AG04449 (cell line): ENCODE measurements around the gene CATSPER2.
"Not testable (repeated sequence)": the region's sequence is repeated elsewhere in the genome, so short reads cannot be mapped to it uniquely, and the experiment has no call there.

Experiments
- CTCF ChIA-PET: fragments of 350-600 bp; formaldehyde crosslinking; extraction: SDS; loops from one replicate; lab custom pipeline; 2021; ENCODE audit warnings: antibody characterized with exemption; lab: Yijun Ruan, JAX
- POLR2A ChIA-PET: fragments of 400-600, 350-600 bp; formaldehyde crosslinking; extraction: SDS; loops from one replicate; lab custom pipeline; 2020; ENCODE audit warnings: antibody characterized with exemption, inconsistent platforms; lab: Yijun Ruan, JAX
- DNase-seq: peaks from one replicate; pipeline ENCODE4 v3.0.0-alpha.2; 2010; ENCODE audit warnings: low read depth, low spot score
- H3K4me3 ChIP-seq: 2 replicates; pipeline ENCODE4 v1.5.1; 2011; ENCODE audit warnings: low read depth, mild to moderate bottlenecking, control low read depth, low read length
- CTCF ChIP-seq: IDR thresholded peaks from one replicate; pipeline ENCODE4 v1.5.1; 2011; ENCODE audit warnings: mild to moderate bottlenecking, moderate library complexity, low read length, control low read depth, inconsistent platforms; ENCODE audit not compliant: insufficient read depth; ENCODE audit errors: missing control alignments

Gene CATSPER2

GRCh38 chr15:43648649-43649429, at the start of gene CATSPER2:
TSS of gene CATSPER2 (minus strand) at chr15:43648844. CDS start at chr15:43648061, 783 bp downstream.
- no peak for DNase-seq
- H3K4me3 ChIP-seq: no peak within 1 kb of the TSS
- ChIA-PET CTCF (no interaction called here), POLR2A (no interaction called here)
- TF ChIP-seq CTCF: no peak

GRCh38 chr15:43693148-43694022, 44.7 kb upstream of the CATSPER2 start, which contains the start of gene CKMT1A:
TSS of gene CKMT1A (plus strand) at chr15:43693859. CDS start at chr15:43694051, 192 bp downstream.
- CTCF ChIA-PET, DNase-seq, POLR2A ChIA-PET, H3K4me3 ChIP-seq: not testable (repeated sequence)

GRCh38 chr15:43692679-43693078, 44.0 kb upstream of the CATSPER2 start:
- CTCF ChIA-PET, POLR2A ChIA-PET, H3K4me3 ChIP-seq, DNase-seq: not testable (repeated sequence)

- DNase-seq, POLR2A ChIA-PET, CTCF ChIA-PET, H3K4me3 ChIP-seq: not testable (repeated sequence)
Measured at GRCh38 chr15:43689604-43690301, 41.1 kb upstream of the CATSPER2 start.

GRCh38 chr15:43674175-43674574, 25.5 kb upstream of the CATSPER2 start:
- H3K4me3 ChIP-seq, CTCF ChIA-PET, DNase-seq, POLR2A ChIA-PET: not testable (repeated sequence)

- H3K4me3 ChIP-seq, CTCF ChIA-PET, POLR2A ChIA-PET, DNase-seq: not testable (repeated sequence)
Measured at GRCh38 chr15:43666177-43666576, 17.5 kb upstream of the CATSPER2 start.

- DNase-seq, POLR2A ChIA-PET, H3K4me3 ChIP-seq, CTCF ChIA-PET: not testable (repeated sequence)
Measured at GRCh38 chr15:43663333-43663732, 14.7 kb upstream of the CATSPER2 start.

- CTCF ChIA-PET, POLR2A ChIA-PET, DNase-seq, H3K4me3 ChIP-seq: not testable (repeated sequence)
Measured at GRCh38 chr15:43662293-43662692, 13.6 kb upstream of the CATSPER2 start.

GRCh38 chr15:43659727-43660126, 11.1 kb upstream of the CATSPER2 start:
- POLR2A ChIA-PET, H3K4me3 ChIP-seq, DNase-seq, CTCF ChIA-PET: not testable (repeated sequence)

- CTCF ChIA-PET, DNase-seq, H3K4me3 ChIP-seq, POLR2A ChIA-PET: not testable (repeated sequence)
Measured at GRCh38 chr15:43649430-43649926, 834 bp upstream of the CATSPER2 start.

- H3K4me3 ChIP-seq, DNase-seq, POLR2A ChIA-PET, CTCF ChIA-PET: not testable (repeated sequence)
Measured at GRCh38 chr15:43638464-43639204, 10.0 kb downstream of the CATSPER2 start.

- POLR2A ChIA-PET, CTCF ChIA-PET, H3K4me3 ChIP-seq, DNase-seq: not testable (repeated sequence)
Measured at GRCh38 chr15:43626937-43627336, 21.7 kb downstream of the CATSPER2 start.
